OCI-M2 (cell line): ENCODE results near the gene RPS6KA2.
"Not testable (repeated sequence)": the region's sequence is repeated elsewhere in the genome, so short reads cannot be mapped to it uniquely, and the experiment has no call there.

Experiments used
- DNase-seq: peaks from one replicate; lab custom pipeline; 2025; ENCODE audit not compliant: unreplicated experiment; lab: John Stamatoyannopoulos, UW

The RPS6KA2 gene

DNA sequence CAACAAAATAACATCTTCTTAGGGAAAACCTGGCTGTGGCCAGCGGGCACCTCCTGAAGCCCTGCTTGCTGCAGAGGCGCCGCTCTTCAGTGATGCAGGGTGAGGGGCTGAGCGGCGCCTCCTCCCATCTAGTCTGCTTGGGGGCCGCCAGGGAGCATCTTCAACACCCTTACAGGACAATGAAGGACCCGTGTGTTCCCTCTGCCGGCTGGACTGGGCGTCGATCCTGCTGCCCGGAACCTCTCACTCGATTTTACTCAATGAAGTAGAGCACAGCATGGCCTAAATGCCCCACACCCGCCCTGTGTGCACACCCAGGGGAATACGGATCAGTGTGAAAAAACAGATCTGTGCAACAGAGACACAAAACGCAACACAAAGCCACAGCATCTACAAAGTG lies 215.8 kb downstream of the RPS6KA2 start:
- DNase-seq: no peak

DNA sequence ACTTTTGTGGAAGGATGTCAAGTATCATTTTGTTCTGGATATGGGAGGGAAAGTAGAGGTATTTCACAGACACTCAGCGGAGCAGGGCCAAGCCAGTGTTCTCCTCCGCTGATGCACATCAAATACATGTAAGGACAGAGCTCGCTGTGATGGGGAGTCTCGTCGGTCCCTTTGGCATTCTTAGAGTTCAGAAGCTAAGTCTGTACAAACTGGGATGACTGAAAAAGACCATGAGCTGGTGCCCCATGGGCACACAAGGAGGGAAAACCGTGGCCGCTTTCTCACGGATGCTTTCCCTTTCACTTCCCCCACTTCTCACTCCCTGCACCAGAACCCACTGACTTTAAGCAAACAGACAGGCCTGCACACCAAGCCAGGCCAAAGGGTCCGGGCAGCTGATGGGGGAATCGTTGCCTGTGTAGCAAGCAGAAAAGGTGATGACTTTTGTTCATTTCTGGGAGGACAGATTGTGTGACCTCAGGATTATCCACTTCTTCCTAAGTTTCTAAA lies 216.6 kb downstream of the RPS6KA2 start:
- no peak for DNase-seq

DNA sequence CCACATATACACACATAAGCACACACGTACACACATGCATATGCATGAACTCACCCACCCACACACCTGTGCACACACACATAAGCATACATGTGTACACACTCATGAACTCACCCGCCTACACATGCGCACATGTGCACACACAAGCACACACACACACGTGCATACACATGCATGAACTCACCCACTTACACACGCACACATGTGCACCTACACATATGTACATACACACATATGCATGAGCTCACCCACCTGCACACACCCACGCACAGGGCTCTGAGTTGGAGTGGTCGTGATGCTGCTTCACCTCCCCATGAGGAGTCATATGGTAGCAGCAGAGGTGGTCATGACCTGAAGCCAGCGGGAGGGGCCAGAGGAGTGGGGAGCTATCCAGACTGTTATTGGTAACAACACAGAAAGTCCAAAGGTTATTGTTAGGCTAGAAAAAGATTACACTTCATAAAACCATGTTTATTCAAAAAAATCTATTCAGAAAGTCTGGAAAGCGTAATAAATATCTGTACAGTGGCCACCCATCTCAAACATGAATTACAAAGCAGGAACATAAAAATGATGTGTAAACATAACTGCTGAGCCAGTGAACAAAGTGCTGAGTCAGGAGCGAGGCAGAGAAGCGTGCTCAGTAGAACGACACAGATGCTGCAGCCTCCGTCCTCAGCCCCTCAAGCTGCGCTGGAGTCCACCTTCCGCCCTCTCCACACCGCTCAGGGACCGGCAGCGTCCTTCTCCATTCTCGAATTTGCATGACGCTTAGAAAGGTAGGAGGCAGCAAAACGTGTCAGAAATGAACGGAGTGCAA lies 217.9 kb downstream of the RPS6KA2 start:
- DNase-seq: no peak

- DNase-seq: no peak
These were observed 220.9 kb downstream of the RPS6KA2 start for GRCh38 chr6:166406197-166406596.

DNA sequence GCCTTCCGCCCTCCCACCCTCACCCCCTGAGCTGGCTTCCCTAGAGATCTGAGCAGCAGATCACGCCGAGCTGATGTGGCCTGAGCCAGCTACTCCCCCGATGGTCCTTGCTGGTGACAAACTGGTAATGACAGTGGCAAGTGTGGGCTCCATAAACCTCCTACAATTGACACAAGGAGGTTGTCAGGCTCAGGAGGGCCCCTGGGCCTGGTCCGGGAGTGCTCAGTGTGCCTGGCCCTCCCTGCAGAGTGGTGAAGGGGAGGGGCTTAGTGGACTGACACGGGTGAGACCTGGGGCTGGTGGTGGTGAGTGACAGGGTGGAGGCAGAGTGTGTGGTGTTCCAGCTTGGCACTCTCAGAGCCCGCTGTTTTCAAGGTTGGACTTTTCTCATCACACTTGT lies 221.7 kb downstream of the RPS6KA2 start:
- no peak for DNase-seq

- DNase-seq: no peak
These were observed 224.3 kb downstream of the RPS6KA2 start for GRCh38 chr6:166402582-166403277.

GRCh38 chr6:166400649-166401250 lies 226.3 kb downstream of the RPS6KA2 start:
- not testable (repeated sequence) for DNase-seq

DNA sequence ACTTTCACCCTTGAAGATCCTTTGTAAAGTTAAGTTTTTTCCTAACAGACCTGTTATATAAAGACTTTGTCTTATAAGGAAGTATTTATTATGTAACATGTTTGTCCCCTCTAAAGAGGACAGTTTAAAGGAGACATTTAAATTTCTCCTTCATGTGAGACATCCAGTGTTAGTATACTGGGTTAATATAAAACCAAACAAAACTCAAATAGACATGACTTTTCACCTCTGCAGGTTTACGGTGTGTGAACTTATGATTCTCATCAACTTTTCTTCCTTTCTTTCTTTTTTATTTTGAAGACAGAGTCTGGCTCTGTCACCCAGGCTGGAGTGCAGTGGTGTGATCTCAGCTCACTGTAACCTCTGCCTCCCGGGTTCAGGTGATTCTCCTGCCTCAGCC lies 226.9 kb downstream of the RPS6KA2 start:
- DNase-seq: no peak

- no peak for DNase-seq
These were observed 228.7 kb downstream of the RPS6KA2 start for GRCh38 chr6:166398348-166398747.

- no peak for DNase-seq
These were observed 229.2 kb downstream of the RPS6KA2 start for GRCh38 chr6:166397849-166398248.

DNA sequence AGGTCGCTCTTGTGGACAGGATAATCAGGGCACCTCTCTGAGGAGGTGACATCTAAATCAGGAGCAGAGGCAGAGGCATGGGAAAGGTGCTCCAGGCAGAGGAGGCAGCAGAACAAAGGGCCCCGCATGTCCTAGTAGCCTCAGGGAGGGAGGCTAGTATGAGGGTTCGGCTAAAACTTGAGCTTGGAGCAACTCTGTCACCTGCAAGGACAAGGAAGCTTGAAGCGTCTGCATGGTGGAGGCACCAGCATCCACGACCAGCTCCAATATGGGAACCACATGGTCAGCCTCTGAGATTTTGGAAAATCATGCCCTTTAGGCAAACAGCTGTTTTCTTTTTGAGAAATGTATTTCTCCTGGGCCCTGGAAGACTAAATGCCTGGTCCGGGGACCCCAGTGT lies 231.3 kb downstream of the RPS6KA2 start:
- DNase-seq: no peak

- DNase-seq: no peak
These were observed 231.7 kb downstream of the RPS6KA2 start for GRCh38 chr6:166395351-166395750.

DNA sequence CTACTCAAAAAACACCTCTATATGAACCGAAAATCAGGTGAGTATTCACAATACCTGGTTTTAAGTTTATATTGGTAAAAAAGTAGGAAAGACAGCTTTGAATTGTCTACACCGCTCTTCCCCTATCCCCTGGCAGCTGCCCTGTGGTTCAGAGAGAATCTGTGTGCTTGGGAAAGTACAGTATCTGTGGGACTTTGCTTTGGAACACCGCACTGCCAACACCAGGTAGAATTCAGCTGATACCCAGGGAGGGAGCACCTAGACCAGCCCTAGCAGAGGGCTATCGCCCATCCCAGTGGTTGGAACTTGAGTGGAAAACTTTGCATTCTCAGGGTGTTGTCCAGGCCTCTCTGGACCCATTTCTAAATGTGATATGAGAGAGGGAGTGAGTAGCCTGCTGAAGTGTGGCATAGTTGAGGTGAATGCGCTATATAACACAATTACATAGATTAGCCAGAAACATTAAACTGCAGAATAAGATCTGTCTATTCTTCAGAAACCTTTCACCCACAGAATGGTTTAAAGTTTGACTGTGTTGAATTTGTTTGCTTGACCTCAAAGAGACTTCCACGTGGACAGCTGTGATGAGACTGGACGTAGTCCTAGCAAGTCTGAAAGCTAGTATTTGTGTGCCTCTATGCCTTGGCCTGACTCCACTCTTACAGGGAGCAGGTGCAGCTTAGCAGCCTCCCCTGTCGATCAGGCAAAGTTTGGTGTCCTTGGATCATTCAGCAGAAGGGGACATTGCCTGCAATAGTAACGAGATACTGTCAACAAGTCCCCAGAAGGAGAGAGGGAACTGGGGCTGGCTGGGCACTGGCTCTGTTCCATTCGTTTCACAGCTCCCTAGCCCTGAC lies 232.8 kb downstream of the RPS6KA2 start:
- no peak for DNase-seq

DNA sequence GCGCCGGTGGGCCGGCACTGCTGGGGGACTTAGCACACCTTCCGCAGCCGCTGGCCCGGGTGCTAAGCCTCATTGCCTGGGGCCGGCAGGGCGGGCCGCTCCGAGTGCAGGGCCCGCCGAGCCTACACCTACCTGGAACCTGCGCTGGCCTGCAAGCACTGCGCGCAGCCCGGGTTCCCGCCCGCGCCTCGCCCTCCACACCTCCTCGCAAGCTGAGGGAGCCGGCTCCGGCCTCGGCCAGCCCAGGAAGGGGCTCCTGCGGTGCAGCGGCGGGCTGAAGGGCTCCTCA lies 233.6 kb downstream of the RPS6KA2 start:
- DNase-seq: no peak

- not testable (repeated sequence) for DNase-seq
These were observed 234.1 kb downstream of the RPS6KA2 start for GRCh38 chr6:166392755-166393534.

GRCh38 chr6:166389119-166389518 lies 237.9 kb downstream of the RPS6KA2 start:
- no peak for DNase-seq

GRCh38 chr6:166388290-166389004 lies 238.6 kb downstream of the RPS6KA2 start:
- no peak for DNase-seq

DNA sequence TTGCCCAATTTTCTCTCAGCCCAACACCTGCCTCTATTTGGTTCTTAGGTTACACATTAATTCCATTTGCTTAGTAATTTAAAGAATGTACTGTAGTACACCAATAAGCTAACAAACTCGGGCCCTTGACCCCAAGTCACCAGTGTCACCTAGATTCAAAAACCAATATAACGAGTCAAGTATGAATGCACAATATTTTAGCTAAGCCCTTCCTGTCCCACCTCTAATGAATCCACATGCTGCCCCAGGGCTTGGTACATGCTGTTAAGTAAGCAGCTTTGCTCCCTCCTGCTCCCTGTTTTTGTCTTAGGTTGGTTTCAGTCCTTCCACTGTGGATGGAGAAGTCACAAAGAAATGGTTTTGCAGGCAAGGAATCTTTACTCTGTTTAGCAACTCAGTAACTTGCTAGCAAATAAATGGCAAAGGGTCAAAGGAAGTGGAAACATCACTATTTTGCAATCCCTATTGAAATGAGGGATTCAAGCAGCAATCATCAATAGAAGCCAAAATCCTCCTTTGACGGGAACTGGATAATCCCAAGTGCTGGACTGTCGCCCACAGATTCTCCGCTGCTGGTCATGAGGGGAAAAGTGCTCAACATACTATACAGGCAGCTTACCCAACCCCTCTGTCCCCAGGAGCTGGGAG lies 239.3 kb downstream of the RPS6KA2 start:
- no peak for DNase-seq

DNA sequence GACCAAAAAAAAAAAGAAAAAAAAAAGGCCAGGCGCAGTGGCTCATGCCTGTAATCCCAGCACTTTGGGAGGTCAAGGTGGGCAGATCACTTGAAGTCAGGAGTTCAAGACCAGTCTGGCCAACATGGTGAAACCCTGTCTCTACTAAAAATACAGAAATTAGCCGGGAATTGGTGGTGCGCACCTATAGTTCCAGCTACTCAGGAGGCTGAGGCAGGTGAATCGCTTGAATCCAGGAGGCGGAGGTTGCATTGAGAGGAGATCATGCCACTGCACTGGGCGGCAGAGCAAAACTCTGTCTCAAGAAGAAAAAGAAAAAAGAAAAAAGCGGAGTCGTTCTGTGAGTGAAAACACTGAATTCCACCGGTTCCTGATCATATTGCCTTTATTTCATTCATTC lies 240.0 kb downstream of the RPS6KA2 start:
- not testable (repeated sequence) for DNase-seq
